GM19328 (cell line): ENCODE data around the gene FEZF2.

Source experiments
- ATAC-seq: cut with Tn5 transposase; IDR thresholded peaks from one replicate; pipeline ENCODE4 v1.9.1; 2021; ENCODE audit warnings: mild to moderate bottlenecking, moderate library complexity; ENCODE audit not compliant: unreplicated experiment

The FEZF2 gene

DNA sequence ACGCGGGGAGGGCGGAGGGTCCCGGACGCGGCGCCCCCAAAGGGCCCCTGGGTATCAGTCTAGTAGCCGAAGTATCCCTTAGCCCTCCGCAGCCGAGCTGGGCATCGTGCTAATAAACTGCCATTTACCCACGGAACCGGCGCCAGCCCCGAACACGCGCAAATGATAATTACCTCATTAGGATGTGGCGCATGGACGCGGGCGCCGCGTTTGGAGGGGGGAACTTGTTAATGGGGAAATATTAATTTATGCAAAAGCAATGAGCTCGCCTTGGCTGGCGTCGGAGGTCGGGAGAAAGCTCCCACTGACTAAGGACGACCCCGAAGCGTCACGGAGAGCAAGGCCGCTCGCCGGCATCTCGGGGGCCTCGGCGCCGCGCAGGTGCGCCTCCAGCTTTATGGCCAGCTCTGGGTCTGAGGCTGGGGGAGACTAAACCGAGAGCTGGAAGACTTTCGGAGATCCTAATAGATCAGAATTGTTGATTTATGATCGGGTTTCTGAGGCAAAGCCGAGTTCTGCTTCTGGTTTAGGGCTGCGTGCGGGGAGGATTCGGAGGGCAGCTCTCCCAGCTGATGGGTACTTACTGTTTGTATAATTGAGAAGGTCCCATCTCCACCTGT is 474 bp upstream of the FEZF2 start:
- ATAC-seq, result no peak

DNA sequence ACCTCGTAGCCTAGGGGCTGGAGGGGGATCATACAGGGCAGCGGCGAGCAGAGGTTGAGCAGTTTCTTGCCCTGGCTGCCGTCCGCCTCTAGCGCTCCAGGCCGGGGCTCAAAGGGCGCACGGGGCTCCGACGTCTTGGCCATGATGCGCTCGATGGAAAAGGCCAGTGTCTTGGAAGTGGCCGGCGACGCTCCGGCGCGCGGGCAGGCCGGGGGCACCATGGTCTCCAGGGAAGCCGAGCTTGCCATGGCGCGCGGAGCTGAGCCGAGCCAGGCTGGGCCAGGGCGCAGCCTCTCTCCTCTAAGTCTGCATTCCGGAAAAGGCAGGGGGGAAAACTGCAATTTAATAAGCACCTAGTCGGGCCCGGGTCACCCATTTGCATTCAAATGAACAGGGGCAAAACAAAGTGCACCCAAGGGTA is 719 bp downstream of the FEZF2 start:
- no peak for ATAC-seq

DNA sequence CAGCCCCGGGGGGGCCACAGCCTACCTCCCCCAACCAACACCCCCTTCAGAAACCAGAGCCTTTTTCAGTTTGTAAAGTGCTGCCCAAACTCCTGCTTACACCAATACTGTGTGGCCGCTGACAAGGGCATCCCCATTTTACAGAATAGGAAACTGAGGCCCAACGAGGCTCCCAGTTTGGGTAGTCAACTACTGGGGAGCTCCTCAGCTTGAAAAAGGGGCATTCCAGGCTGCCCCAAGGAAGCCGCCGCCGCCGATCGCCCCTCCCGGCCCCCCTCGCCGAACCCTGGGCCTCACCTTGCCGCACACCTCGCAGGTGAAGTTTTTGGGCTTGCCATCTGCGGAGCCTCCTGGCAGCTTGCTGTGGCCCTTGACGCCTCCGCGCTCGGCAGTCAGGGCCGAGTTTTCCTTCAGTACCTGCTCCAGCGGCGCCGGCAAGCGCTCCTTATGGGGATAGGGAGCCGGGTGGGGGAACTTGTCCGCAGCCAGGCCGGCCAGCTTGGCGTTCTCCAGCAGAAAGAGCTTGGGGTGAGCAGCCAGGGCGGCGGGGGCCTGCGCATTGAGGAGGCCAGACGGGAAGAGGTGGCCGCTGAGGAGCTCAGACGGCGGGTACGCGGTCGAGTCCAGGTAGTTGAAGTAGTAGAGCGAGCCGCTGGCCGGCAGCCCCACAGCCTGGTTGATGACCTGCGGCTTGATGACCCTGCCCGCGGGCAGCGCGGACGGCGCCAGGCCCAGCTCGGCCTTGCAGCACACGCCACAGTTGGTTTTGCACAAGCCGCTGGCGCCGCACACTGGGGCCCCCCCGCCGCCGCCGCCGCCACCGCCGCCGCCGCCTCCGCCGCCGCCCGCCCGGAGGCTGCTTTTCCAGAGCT is 1.4 kb downstream of the FEZF2 start:
- no peak for ATAC-seq

GRCh38 chr3:62370858-62371719 is 2.3 kb downstream of the FEZF2 start:
- ATAC-seq, result no peak

DNA sequence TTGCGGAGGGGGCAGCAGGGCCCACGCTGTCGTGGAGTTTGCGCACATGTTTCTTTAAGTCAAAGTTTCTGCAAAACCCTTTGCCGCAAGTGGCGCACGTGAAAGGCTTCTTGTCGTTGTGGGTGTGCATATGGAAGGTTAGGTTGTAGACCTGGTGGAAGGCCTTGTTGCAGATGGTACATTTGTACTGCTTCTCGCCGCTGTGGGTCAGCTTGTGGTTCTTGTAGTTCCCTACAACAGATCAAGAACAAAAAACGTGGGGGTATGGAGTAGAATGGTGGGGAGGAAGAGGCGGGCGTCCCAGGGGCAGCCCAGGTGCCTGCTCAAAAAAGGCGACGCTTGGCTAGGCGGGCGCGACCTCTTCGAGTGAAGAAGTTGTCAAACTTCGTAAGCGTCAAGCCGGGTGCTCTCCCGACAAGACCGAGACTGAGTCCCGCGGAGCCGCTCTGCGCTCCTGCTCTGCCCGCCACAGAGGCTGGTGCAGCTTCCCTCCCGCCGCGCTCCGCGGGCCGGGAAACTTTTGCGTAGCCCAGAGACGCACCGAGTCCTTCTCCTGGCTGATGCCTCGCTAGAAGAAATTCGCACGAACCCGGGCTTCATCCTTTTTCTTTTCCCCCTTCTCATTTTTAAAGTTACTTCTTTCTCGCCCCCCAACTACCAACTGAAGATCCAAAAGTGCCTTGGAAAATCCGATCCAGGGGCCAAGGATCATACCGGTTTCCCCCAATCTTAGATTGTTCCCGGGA is 3.1 kb downstream of the FEZF2 start:
- no peak for ATAC-seq

GRCh38 chr3:62369476-62369743 is 3.9 kb downstream of the FEZF2 start:
- no peak for ATAC-seq

DNA sequence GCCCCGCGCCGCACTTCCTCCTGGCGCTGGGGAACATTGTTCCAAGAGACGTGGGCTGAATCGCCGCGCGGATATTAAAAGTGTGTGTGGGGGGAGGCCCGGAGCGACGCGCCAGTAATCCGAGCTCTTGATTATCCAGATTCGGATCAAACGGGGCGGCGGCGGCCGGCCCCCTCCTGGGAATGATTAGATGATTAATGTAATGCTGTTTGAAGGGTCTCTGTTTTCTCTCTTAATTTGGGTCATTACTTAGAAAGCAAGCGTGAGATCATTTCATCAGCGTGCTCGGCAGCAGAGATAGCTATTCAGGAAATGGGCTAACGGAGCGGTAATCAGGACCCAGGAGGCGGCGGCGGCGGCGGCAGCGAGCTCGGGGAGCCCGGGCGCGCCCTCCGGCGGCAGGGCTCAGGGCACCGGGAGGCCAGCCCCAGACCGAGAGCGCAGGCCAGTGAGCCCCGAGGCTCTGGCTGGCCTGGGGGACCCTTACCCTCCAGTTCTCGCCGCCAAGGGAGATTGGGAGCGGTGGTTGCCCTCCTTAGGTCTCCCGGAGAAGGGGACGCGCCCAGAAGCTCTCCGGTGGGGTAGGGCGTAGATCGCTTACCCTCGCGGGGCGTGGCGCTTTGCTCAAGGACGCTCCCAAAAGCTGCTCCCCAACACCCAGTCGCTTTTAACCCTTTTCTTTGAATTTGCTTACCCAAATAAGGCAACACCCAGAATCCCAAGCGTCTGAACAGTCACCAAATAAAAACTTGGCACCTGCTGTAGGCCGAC is 4.5 kb downstream of the FEZF2 start:
- no peak for ATAC-seq

GRCh38 chr3:62368290-62368704 is 5.1 kb downstream of the FEZF2 start:
- no peak for ATAC-seq

- ATAC-seq, result no peak
Measured at GRCh38 chr3:62367763-62368195, 5.6 kb downstream of the FEZF2 start.

DNA sequence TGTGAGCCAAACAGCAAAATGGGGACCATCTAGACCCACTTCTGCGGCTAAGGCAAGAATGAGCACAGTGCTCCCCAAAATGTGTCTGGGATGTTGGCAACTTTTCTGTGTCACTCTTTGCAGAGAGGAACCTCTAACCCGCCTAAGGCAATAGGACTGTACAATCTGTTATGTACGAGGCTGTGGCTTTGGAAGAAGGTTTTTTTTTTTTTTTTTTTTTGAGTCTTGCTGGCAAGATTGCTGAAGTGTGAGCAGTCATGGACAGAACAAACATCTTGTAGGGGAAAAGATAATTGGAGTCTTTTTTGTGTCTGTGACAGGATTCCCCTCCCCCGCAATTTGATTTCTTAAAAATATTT is 7.2 kb downstream of the FEZF2 start:
- ATAC-seq, result no peak

GRCh38 chr3:62365391-62366125 is 7.8 kb downstream of the FEZF2 start:
- no peak for ATAC-seq

- no peak for ATAC-seq
Measured at GRCh38 chr3:62364191-62364590, 9.2 kb downstream of the FEZF2 start.

DNA sequence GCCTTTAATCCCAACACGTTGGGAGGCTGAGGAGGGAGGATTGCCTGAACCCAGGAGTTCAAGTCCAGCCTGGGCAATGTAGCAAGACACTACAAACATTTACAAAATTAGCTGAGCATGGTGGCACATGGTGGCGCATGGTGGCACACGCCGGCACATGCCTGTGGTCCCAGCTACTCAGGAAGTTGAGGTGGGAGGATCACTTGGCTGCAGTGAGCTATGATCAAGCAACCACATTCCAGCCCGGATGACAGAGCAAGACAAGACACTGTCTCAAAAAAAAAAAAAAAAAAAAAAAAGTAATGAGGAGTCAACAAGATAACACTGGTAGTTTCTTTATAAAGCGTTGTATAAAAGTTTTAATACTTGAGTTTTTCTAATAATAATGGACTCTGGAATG is 10.1 kb downstream of the FEZF2 start:
- ATAC-seq, result no peak

DNA sequence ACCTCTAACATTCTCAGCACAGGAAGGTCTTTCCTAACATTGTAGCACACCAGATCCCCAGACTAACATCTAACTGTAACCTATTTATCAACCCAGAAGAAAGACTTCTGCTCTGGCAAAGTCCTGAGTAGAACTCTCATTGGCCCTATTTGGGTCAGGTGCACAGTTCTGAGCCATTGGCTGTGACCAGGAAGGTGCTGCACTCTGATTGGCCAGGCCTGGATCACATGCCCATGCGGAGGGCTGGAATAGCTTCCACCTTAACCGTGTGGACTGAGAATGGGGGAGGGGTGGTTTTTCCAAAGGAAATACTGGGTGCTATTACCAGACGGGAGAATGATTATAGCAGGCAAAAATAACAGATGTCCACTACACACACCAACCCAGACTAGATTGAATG is 11.5 kb downstream of the FEZF2 start:
- no peak for ATAC-seq

GRCh38 chr3:62361261-62361660 is 12.1 kb downstream of the FEZF2 start:
- ATAC-seq, result no peak

DNA sequence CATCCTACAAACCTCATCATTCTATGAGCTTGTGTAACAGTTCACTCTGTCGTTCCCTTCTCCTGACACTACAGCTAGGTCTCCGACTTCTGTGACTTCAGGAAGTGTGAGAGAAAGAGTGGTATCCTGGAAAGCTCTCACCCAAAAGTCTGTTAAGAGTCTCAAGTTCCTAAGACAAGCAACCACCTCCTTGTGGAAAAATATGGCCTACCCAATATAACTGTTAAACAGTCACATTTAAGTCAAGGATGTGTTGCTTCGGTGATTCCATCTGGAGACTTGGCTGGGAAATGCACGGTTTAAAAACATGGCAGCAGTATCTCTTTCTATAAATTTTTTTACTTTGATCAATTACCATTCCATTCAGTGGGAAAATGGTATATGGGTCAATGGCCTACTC is 13.8 kb downstream of the FEZF2 start:
- no peak for ATAC-seq

DNA sequence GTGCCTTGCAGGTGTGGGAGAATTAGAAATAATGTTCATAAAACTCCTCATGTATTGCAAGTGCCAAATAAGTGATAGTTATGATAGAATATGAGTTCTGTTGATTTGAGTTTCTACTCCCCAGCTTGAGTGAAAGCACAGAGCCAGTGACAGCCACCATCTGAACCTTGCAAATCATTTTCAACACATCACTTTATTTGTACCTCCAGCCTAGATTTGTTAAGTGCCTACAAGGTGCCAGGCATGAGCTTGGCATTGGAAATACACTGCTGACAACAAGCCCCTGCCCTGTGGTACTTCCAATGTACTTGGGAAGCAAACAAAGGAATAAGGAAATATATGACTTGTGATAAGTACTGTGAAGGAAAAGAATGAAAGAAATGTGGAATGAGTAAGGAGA is 17.0 kb downstream of the FEZF2 start:
- ATAC-seq, result no peak

DNA sequence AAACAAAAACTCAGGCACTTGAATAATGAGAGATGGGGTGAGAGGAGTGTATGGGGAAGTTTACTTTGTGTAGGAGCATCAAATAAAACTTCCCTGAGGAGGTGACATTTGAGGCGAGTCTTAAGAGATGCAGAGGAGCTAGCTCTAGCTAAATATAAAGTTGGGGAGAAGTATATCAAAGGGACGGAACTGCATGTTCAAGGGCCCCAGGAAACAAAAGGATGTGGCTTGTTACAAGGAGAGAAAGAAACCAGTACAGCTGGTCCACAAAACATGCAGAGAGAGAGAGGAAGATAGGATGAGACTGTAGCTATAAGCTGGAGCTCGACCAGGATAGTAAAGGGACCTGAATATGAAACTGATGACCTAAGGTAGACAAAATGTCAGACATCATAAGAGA is 17.6 kb downstream of the FEZF2 start:
- no peak for ATAC-seq

- ATAC-seq, result no peak
Measured at GRCh38 chr3:62343755-62344154, 29.6 kb downstream of the FEZF2 start.

DNA sequence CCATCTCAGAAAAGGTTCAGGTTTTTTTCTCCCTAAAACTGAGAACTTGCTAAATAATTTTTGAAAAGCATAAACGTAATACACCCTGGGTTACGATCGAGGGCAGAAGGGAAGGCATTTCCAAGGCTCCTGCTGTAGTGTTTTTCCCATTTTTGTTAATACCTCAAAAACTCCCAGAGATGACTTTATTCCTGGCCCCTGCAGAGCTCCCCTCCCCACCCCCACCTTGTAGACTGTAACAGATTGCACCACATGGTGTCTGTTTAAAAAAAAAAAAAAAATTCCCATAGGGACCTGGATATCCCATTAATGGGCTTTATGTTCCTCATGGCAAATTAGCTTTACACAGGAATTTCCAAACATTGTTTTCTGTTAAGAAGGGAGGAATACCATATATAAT is 38.2 kb downstream of the FEZF2 start:
- ATAC-seq, result no peak
